Esophagus muscularis mucosa (tissue), 4 donors: ENCODE data around the gene SKI.

Experiments used
- EP300 ChIP-seq: sonication (generic); formaldehyde crosslinking; IDR thresholded peaks from one replicate; pipeline ENCODE4 v1.6.1; 2017; ENCODE audit warnings: antibody characterized with exemption
- POLR2A ChIP-seq: fragments of 450-650 bp; IDR thresholded peaks from one replicate; pipeline ENCODE4 v1.6.1; 2017; ENCODE audit warnings: antibody characterized with exemption, moderate library complexity, mild to moderate bottlenecking, low read depth
- POLR2AphosphoS5 ChIP-seq, 2 donors: sonication (generic); formaldehyde crosslinking; IDR thresholded peaks; one replicate each; pipeline ENCODE4 v1.6.1; 2017; ENCODE audit warnings: antibody characterized with exemption in 2 of 2
- TF ChIP-seq, protein P1 (sequence below), 3 experiments: fragments of 200-600 bp in 2 of 3; fragments of 450-650 bp in 1 of 3; sonication (generic) in 2 of 3; IDR thresholded peaks; one replicate each; pipeline ENCODE4 v1.5.1; 2017 to 2019; ENCODE audit warnings: antibody characterized with exemption in 3 of 3, mild to moderate bottlenecking in 2 of 3, moderate library complexity in 1 of 3

DNA sequence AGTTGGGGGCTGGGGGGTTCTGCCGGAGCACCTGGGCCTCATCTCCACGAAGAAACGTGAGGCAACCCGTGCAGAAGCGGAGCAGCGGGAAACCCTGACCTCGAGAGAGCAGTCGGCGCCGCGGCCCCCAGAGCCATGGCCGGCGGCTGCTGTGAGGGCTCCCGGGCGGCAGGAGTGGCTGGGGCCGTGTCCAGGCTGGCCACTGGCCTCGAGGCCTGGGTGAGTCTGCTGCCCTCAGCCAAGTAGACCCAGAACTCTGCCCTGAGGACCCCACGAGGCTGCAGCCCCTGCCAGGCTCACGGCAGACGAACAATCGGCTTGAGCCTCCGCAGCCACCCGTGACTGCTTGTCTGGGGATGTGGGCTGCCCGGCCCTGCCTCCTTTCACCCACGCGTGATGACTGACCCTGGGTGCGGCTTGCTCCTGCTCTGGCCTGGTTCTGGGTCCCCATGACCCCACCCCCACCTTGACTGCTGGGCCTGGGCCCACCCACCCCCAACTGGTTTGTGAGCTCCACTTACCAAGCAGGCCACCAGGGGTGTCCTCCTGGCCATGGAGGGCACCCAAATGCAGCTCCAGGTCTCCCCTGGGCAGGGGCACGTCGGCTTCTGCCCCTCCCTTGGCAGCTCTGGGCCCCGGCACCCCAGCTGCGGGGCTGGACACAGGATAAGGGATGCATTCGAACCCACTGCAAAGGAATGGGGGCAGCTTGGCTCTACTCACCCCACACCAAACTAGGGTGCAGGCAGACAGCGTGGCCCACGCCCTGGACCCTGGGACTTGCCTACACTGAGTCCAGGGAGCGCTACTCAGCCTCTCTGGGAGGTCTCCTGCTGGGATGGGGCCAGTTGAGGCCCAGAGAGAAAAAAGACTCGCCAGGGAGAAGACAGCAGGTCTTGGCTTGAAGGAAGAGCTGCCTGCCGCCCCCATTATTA lies 129.1 kb downstream of the SKI start:
- TF ChIP-seq POLR2AphosphoS5 (IDR thresholded peaks at IDR 0.05) = no peak
- TF ChIP-seq, protein P1, sequence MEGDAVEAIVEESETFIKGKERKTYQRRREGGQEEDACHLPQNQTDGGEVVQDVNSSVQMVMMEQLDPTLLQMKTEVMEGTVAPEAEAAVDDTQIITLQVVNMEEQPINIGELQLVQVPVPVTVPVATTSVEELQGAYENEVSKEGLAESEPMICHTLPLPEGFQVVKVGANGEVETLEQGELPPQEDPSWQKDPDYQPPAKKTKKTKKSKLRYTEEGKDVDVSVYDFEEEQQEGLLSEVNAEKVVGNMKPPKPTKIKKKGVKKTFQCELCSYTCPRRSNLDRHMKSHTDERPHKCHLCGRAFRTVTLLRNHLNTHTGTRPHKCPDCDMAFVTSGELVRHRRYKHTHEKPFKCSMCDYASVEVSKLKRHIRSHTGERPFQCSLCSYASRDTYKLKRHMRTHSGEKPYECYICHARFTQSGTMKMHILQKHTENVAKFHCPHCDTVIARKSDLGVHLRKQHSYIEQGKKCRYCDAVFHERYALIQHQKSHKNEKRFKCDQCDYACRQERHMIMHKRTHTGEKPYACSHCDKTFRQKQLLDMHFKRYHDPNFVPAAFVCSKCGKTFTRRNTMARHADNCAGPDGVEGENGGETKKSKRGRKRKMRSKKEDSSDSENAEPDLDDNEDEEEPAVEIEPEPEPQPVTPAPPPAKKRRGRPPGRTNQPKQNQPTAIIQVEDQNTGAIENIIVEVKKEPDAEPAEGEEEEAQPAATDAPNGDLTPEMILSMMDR (IDR thresholded peaks at IDR 0.05) = no peak
- no peak for TF ChIP-seq POLR2A
- TF ChIP-seq EP300 = no peak
